RWPE2 (cell line): ENCODE data around the gene SNX2.

Experiments
- ATAC-seq: fragments of 200-7000 bp; cut with Tn5 transposase; 3 replicates; pipeline ENCODE4 v1.9.1; 2021; ENCODE audit warnings: low read depth
- DNase-seq: peaks from one replicate; pipeline ENCODE4 v3.0.0-alpha.2; 2020; ENCODE audit warnings: low spot score
- H3K27ac ChIP-seq: fragments of 450-650 bp; 2 replicates; pipeline ENCODE4 v1.5.1; 2017; ENCODE audit warnings: mild to moderate bottlenecking; ENCODE audit not compliant: poor library complexity, severe bottlenecking
- H3K27me3 ChIP-seq: fragments of 250-450 bp; sonication (Bioruptor Pico); 2 replicates; pipeline ENCODE4 v1.5.1; 2021; ENCODE audit warnings: mild to moderate bottlenecking, moderate library complexity; ENCODE audit not compliant: insufficient read depth, poor library complexity, severe bottlenecking
- H3K36me3 ChIP-seq: fragments of 250-450 bp; sonication (Bioruptor Pico); 2 replicates; pipeline ENCODE4 v1.5.1; 2020; ENCODE audit warnings: low read depth, mild to moderate bottlenecking, moderate library complexity
- H3K4me1 ChIP-seq: fragments of 250-450 bp; sonication (Bioruptor Pico); 2 replicates; pipeline ENCODE4 v1.5.1; 2021; ENCODE audit warnings: mild to moderate bottlenecking, moderate library complexity; ENCODE audit not compliant: insufficient read depth, poor library complexity, severe bottlenecking
- H3K4me3 ChIP-seq: fragments of 250-450 bp; sonication (Bioruptor Pico); 2 replicates; pipeline ENCODE4 v1.5.1; 2021; ENCODE audit warnings: mild to moderate bottlenecking, moderate library complexity; ENCODE audit not compliant: severe bottlenecking
- H3K9me3 ChIP-seq: fragments of 250-450 bp; sonication (Bioruptor Pico); 2 replicates; pipeline ENCODE4 v1.5.1; 2021; ENCODE audit warnings: mild to moderate bottlenecking, moderate library complexity; ENCODE audit not compliant: severe bottlenecking
- TF ChIP-seq, protein P1 (sequence below): fragments of 450-650 bp; IDR thresholded peaks from one replicate; pipeline ENCODE4 v1.5.1; 2017; ENCODE audit warnings: mild to moderate bottlenecking, moderate library complexity; ENCODE audit not compliant: poor library complexity, severe bottlenecking

SNX2 gene

GRCh38 chr5:122835681-122836080 lies 60.8 kb downstream of the SNX2 start:
- Histone ChIP-seq H3K4me1 (no peaks in the 10 kb centered on the region), H3K27me3 (no peaks in the 10 kb centered on the region), H3K27ac (no peak overlapping the region), H3K9me3 (no peaks in the 10 kb centered on the region), H3K4me3 (no peak overlapping the region), H3K36me3 (no peaks in the 10 kb centered on the region)
- ATAC-seq (peak; percentile 42; the same call in 1 of the 3 replicates), DNase-seq (no peak)
- TF ChIP-seq, protein P1, sequence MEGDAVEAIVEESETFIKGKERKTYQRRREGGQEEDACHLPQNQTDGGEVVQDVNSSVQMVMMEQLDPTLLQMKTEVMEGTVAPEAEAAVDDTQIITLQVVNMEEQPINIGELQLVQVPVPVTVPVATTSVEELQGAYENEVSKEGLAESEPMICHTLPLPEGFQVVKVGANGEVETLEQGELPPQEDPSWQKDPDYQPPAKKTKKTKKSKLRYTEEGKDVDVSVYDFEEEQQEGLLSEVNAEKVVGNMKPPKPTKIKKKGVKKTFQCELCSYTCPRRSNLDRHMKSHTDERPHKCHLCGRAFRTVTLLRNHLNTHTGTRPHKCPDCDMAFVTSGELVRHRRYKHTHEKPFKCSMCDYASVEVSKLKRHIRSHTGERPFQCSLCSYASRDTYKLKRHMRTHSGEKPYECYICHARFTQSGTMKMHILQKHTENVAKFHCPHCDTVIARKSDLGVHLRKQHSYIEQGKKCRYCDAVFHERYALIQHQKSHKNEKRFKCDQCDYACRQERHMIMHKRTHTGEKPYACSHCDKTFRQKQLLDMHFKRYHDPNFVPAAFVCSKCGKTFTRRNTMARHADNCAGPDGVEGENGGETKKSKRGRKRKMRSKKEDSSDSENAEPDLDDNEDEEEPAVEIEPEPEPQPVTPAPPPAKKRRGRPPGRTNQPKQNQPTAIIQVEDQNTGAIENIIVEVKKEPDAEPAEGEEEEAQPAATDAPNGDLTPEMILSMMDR, result no peak

DNA sequence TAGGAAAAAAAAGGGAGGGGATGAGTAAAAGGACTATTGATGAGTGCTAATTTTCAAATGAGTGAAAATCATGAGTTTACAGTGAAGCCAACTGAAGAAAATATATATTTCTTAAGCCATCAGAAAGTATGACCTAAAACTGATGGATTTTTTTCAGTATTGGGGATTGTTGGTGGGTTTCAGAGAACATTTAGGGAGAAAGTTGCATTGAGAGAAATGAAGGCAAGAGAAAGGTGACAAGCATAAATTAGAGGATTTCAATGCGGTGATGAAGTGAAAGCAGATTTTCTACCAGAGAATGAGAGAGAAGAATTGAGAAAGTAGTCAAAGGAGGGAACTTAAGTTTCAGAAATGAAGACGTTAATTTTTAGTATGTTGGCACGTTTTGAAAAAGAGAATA lies 62.1 kb downstream of the SNX2 start:
- Histone ChIP-seq H3K27me3 (no peaks in the 10 kb centered on the region), H3K4me3 (no peak overlapping the region), H3K9me3 (no peaks in the 10 kb centered on the region), H3K27ac (no peak overlapping the region), H3K36me3 (no peaks in the 10 kb centered on the region), H3K4me1 (no peaks in the 10 kb centered on the region)
- DNase-seq (no peak), ATAC-seq (no peak)
- TF ChIP-seq, protein P1, result no peak

- H3K36me3 ChIP-seq, result no peaks in the 10 kb centered on the region
- H3K9me3 ChIP-seq, result no peaks in the 10 kb centered on the region
- ATAC-seq, result no peak
- H3K27me3 ChIP-seq, result no peaks in the 10 kb centered on the region
- H3K27ac ChIP-seq, result no peak overlapping the region
- TF ChIP-seq, protein P1, result no peak
- peaks cover 3% of the 10 kb centered on the region for H3K4me1 ChIP-seq
- no peak overlapping the region for H3K4me3 ChIP-seq
- no peak for DNase-seq
These were observed 64.9 kb downstream of the SNX2 start for GRCh38 chr5:122839731-122840130.

DNA sequence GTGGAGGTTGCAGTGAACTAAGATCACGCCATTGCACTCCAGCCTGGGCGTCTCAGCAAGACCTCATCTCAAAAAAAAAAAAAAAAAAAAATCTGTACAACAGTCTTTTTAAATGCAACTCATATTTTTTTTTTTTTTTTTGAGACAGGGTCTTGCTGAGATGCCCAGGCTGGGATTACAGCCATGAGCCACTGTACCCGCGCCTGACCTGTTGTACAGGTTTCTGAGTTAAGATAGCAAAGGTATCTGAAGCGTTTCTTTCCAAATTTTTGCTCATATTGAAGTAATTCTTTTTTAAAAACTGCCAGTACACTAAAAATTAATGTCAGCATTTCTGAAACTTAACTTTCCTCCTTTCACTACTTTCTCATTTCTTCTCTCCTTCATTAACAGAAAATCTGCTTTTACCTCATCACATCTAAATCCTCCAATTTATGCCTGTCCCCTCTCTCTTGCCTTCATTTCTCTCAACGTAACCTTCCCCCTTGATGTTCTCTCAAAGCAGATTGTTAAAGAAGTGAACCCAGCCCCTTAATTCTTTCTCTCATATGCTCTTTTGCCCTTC lies 67.2 kb downstream of the SNX2 start:
- no peaks in the 10 kb centered on the region for H3K27me3 ChIP-seq
- H3K27ac ChIP-seq, result no peak overlapping the region
- DNase-seq (no peak), ATAC-seq (no peak)
- H3K4me3 ChIP-seq, result no peak overlapping the region
- peaks cover 10% of the 10 kb centered on the region for H3K4me1 ChIP-seq
- H3K36me3 ChIP-seq, result no peaks in the 10 kb centered on the region
- no peaks in the 10 kb centered on the region for H3K9me3 ChIP-seq
- TF ChIP-seq, protein P1, result no peak

DNA sequence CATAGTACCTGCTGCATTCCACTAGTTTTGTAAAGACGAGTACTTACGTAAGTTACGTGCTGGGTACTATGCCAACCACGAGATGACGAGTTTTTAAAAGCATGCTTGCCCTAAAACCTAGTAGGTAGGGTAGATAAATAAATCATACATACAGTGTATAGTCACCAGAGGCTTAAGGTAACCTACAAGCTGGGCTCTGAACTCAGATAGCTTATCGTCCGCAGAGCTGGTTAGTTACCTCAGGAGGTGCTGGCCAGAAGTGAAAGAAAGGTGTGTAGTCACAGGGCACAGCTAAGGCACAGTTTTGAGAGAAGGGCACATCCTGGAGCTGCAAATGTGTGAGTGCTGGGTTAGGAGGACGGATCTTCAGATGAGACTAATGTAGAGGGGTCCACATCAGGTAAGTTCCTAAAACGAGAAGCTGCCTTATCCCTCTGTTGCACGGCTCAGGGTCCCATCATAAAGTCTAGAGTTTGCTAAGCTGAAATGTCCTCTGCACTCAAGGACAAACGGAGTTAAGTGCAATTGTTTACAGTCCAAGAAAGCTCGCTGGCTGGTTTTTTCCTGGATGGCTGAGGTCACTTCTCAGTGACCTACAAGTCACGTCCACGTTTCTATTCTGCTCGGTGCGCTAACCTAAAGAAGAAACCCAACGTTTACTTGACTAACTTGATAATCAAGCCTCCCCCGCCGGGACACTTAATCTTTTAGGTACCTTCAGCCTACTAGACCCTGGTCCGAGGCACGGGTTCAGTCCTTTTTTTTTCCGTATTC lies 69.4 kb downstream of the SNX2 start:
- Histone ChIP-seq H3K27ac (peak overlapping the region; percentile 97), H3K9me3 (no peaks in the 10 kb centered on the region), H3K4me1 (peaks cover 15% of the 10 kb centered on the region), H3K4me3 (peak overlapping the region; percentile 96), H3K27me3 (no peaks in the 10 kb centered on the region), H3K36me3 (no peaks in the 10 kb centered on the region)
- TF ChIP-seq, protein P1, result no peak
- no peak for ATAC-seq
- no peak for DNase-seq
